ENCODE measurements around the gene IQCB1.
"Not testable (repeated sequence)": the region's sequence is repeated elsewhere in the genome, so short reads cannot be mapped to it uniquely, and the experiment has no call there.

IQCB1 gene, protein sequence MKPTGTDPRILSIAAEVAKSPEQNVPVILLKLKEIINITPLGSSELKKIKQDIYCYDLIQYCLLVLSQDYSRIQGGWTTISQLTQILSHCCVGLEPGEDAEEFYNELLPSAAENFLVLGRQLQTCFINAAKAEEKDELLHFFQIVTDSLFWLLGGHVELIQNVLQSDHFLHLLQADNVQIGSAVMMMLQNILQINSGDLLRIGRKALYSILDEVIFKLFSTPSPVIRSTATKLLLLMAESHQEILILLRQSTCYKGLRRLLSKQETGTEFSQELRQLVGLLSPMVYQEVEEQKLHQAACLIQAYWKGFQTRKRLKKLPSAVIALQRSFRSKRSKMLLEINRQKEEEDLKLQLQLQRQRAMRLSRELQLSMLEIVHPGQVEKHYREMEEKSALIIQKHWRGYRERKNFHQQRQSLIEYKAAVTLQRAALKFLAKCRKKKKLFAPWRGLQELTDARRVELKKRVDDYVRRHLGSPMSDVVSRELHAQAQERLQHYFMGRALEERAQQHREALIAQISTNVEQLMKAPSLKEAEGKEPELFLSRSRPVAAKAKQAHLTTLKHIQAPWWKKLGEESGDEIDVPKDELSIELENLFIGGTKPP

DNA sequence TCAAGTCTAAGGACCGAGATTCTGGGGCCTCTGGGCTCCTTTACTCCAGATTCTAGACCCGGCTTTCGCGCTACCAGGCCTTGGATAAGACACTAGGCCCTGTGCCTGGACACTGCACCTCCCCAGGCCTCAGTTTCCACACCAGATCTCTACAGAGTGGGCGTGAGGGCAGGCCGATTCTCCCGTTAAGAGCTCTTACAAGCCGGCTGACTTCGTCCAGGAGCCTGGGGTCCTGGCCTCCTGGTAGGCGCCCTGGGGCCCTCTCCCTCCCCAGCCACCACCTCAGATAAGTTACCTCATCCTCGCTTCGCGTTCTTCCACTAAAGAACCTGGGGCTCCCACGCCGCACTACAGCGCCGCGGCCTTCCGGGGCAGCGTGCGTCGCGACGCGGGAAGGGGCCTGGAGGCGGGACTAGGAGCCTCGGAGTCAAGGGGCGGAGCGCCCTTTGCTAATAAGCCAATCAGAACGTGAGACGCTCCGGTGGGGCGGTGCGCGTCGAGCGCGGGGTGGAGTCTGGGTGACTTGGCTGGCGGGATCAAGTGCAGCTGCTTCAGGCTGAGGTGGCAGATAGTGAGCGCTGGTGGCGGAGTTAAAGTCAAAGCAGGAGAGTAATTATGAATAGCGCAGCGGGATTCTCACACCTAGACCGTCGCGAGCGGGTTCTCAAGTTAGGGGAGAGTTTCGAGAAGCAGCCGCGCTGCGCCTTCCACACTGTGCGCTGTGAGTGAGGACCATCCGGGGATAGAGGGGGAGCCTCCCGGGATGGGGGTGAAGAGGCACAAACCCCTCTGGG, at the start of gene IQCB1, which contains the start of gene EAF2:
TSS of gene IQCB1 (minus strand) at position 390 of the 794 bp plus-strand sequence. CDS start 6,100 bp downstream, outside the sequence.
TSS of gene EAF2 (plus strand) at position 539 of the 794 bp plus-strand sequence. CDS start at position 616, 77 bp downstream.
- peak; percentile 97 for DNase-seq (ENCODE audit: low spot score)

DNA sequence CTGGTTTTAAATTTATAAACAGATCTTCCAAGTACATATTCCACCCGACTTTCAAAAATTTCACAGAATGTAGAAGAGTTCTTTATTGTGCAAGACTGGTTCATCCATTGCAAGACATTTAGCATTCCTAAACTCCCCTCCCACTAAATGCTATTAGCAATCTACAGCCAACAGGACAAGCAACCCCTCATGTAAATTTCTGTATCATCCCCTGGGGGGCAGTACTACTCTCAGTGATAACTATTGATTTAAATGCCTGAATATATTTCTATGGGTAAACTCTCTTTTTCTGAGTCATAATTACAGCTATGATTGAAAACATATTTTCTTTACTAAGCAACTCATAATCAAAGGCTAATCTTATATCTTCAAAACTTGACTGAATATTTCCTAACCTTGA, 48.6 kb upstream of the IQCB1 start:
- DNase-seq (ENCODE audit: low spot score) = no peak

DNA sequence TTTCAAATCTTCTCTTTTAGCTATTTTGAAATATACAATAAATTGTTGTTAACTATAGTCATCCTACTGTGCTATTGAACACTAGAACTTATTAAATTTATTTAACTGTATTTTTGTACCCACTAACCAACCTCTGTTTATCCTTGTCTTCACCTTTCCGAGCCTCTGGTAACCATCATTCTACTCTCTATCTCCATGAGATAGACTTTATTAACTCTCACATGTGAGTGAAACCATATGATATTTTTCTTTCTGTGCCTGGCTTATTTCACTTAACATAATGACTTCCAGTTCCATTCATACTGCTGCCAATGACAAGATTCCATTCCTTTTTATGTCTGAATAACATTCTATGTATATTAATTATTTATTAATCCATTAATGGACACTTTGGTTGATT, 43.6 kb upstream of the IQCB1 start:
- no peak for DNase-seq (ENCODE audit: low spot score)

DNA sequence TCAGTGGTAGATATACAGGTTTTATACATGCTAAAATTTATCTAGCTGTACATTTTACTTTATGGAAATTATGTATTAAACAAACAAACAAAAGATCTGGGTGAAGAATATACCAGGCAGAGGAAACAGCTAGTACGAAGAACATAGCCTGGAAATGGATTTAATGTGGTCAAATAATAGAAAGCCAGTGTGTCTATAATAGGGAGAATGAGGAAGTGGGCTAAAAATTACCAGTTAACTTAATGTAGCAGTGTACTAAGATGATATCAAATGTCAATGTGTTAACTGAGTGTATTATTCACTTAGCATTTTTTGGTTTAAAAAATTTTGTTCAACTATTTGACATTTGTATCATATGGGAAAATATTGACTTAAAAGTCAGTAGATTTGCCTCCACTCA, 36.6 kb upstream of the IQCB1 start:
- no peak for DNase-seq (ENCODE audit: low spot score)

DNA sequence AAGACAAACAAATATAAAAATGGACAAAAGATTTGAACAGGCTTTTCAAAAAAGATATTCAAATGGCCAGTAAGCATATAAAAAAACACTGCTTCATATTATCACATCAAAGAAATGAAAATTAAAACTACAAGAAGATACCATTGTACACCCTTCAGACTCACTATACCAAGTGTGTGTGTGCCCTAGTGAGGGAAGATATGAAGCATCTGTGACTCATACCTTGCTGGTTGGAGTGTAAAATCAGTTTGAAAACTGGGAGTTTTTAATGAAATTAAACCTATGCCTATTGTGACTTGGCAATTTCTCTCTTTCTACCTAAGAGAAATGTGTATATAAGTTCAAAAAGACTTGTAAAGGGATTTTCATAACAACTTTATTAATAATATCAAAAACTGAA, 35.9 kb upstream of the IQCB1 start:
- no peak for DNase-seq (ENCODE audit: low spot score)

DNA sequence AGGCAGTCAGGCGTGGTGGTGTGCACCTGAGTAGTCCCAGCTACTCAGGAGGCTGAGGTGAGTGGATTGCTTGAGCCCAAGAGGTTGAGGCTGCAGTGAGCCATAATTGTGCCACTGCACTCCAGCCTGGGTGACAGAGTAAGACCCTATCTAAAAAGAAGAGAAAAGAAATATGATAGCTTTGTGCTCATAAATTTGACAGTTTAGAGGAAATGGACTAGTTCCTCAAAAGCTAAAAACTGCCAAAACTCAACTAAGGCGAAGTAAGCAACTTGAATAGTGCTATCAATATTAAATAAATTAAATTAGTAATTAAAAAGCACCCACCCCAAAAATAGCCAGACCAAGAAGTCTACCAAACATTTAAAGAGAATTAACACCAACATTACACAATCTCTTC, 34.9 kb upstream of the IQCB1 start:
- DNase-seq (ENCODE audit: low spot score) = no peak

DNA sequence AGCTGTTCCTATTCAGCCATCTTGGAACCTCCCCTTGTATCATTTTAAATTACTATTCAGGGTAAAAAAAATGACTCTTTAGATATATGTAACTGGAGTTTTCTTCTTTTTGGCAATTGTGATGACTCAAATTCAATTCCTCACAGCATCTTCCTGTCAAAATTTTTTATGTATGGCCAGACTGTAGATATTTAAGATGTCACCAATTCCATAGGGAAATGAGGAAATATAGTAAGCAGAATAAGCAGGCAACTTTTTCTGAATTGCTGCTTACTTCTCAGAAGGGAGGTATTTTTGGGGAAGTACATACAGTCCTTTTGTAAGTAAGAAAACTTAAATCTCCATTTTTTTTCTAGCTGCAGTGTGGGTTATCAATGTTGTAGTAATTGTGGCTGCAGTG, 28.9 kb upstream of the IQCB1 start:
- no peak for DNase-seq (ENCODE audit: low spot score)

DNA sequence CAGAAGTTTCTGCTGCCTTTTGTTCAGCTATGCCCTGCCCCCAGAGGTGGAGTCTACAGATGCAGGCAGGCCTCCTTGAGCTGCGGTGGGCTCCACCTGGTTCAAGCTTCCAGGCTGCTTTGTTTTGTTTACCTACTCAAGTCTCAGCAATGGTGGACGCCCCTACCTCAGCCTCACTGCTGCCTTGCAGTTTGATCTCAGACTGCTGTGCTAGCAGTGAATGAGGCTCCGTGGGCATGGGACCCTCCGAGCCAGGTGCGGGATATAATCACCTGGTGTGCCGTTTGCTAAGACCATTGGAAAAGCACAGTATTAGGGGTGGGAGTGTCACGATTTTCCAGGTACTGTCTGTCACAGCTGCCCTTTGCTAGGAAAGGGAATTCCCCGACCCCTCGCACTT, 28.4 kb upstream of the IQCB1 start:
- DNase-seq (ENCODE audit: low spot score) = not testable (repeated sequence)

DNA sequence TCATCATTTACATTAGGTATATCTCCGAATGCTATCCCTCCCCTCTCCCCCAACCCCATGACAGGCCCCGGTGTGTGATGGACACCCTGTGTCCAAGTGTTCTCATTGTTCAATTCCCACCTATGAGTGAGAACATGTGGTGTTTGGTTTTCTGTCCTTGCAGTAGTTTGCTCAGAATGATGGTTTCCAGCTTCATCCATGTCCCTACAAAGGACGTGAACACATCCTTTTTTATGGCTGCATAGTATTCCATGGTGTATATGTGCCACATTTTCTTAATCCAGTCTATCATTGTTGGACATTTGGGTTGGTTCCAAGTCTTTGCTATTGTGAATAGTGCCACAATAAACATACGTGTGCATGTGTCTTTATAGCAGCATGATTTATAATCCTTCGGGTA, 22.9 kb upstream of the IQCB1 start:
- not testable (repeated sequence) for DNase-seq (ENCODE audit: low spot score)

DNA sequence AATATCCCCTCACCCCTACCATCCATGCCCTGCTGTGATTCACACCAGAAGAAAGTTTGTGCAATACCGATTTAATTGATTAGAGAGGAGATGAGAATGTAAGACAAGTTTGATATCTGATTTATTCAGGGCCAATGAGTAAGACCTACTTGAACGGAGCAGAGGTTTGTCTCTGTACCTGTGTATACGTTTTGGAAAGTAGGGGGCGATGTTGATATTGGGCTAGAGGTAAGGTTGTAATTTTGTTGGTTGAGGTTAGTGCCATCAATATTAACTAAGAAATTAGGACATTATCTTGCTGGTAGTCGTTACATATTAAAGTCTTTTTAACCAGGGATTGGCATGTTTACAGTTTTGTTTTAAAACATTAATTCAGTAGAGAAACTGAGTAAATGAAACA, 20.7 kb upstream of the IQCB1 start:
- DNase-seq (ENCODE audit: low spot score) = no peak

DNA sequence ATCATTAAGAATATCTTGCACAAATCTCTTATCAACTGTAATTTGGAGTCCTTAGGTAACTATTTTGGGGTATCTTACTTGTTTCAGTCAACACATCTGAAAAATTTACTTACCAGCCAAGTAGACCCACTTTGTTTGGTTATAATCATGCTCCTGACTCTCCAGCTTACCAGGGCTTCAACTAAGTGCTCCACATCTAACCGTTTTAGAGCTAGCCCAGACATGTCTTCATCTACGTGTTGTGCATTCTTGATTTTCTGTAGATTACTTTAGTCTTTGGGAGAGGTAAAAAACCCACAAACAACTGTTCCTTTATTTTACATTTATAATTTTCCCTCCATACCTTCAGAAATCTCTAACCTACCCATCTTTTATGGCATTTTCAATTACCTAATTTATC, 17.4 kb upstream of the IQCB1 start:
- DNase-seq (ENCODE audit: low spot score) = no peak

DNA sequence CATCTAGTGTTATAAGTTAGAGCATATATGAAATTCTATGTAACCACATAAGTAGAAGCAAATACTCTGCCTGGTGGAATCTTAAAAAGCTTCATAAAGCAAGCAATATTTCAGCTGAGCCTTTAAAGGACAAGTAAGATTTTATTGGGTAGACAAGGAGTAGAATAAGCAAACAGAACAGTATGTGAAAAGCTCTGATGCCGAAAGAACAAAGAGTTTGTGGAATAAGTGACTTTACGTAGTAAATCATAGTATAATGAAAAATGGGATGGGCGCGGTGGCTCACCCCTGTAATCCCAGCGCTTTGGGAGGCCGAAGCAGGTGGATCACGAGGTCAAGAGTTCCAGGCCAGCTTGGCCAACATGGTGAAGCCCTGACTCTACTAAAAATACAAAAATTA, 10.0 kb upstream of the IQCB1 start:
- DNase-seq (ENCODE audit: low spot score) = no peak

DNA sequence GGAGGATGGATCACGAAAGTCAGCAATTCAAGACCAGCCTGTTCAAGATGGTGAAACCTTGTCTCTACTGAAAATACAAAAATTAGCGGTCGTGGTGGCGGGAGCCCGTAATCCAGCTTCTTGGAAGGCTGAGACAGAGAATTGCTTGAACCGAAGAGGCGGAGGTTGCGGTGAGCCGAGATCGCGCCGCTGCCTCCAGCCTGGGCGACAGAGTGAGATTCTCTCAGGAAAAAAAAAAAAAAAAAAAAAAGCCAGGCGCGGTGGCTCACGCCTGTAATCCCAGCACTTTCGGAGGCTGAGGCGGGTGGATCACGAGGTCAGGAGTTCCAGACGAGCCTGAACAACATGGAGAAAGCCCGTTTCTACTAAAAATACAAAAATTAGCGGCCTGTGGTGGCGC, 5.1 kb upstream of the IQCB1 start:
- DNase-seq (ENCODE audit: low spot score) = no peak

DNA sequence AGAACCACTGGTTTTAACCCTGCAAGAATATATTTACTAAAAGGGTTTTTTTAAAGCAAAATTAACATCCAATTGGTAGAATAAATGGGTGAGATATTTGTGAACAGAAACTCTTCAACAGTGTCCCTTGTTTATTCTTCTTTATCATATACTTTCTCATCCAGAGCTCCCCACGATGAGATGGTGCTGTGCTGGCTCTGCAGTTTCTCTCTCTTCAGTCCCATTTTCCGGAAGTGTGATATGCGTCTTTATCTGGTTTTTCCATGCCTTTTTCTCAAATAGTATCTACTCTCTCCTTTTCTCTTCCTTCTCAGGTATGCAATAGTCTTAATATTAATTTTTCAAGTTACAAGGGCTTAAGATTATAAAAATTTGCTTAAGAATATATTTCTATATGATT, 1.6 kb upstream of the IQCB1 start:
- DNase-seq (ENCODE audit: low spot score) = peak; percentile 35

DNA sequence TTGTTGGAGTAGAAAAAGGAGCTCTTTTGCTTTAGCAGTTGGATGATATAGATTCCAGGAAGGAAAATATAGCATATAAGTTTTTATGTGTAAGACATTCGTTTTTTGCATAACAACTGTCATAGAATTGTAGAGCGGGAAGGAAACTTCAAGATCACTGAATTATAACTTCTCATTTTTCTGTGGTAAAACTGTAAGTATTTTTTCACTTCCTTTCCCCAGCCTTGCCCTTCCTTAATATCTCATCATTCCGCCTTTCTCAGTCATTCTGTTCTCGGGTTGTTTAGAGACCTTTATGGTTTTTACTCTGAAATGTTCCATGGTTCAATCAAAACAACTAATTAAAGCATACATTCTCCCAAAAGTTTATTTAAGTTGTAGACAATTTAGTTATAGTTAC, 1.2 kb upstream of the IQCB1 start:
- DNase-seq (ENCODE audit: low spot score) = no peak

DNA sequence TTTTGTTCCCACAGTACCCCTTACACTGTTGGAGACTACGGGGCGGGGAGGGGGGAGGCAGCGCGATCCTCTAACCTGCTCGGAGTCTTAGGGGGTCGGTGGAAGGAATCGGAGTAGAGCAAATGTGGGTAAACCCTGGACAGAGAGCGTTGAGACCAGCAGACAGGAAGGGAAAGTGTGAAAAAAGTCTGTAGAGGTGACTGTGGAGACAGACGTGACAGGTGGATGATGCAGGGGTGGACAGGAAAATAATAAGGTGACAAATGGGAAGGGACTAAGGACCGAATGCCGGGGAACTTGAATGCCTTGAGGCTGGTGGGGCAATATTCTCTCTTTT, 573 bp upstream of the IQCB1 start:
- peak; percentile 37 for DNase-seq (ENCODE audit: low spot score)

DNA sequence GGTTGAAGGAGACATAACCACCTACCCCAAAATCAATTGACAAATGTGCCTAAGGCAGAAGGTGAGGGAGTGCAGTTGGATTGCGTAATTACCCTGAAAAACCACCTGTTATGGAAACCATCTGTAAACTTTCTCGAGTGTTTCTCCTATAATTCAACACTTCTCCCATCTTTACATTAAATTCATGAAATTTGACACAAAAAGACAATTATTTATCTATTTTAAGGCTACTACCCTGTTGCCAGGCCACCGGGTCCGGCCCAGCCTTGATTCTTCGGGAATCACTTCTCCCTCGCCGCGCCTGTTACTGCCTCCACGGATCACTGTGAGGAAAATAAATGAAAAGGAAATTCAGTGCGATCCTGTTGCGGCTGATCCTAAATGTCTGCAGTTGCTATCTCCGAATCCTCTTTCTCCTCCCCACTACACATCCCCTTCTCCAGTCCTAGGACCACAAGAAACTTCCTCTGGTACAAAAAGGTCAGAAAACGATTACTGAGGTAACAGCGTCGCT, 646 bp downstream of the IQCB1 start:
- DNase-seq (ENCODE audit: low spot score) = no peak

DNA sequence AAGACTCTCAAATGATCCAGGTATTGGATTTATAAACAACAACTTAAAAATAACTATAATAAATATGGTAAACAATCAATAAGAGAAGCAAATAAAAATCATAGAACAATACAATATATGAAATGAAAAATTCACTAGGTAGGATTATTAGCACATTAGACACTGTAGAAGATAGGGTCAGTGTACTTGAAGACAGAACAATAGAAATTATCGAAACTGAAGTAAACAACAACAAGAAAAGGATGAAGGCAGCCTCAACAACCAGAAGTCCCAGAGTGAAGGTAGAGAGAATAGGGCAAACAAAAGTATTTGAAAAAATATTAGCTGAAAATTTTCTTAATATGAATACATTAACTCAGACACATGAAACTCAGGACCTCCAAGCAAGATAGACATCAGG, 11.9 kb downstream of the IQCB1 start:
- no peak for DNase-seq (ENCODE audit: low spot score)

DNA sequence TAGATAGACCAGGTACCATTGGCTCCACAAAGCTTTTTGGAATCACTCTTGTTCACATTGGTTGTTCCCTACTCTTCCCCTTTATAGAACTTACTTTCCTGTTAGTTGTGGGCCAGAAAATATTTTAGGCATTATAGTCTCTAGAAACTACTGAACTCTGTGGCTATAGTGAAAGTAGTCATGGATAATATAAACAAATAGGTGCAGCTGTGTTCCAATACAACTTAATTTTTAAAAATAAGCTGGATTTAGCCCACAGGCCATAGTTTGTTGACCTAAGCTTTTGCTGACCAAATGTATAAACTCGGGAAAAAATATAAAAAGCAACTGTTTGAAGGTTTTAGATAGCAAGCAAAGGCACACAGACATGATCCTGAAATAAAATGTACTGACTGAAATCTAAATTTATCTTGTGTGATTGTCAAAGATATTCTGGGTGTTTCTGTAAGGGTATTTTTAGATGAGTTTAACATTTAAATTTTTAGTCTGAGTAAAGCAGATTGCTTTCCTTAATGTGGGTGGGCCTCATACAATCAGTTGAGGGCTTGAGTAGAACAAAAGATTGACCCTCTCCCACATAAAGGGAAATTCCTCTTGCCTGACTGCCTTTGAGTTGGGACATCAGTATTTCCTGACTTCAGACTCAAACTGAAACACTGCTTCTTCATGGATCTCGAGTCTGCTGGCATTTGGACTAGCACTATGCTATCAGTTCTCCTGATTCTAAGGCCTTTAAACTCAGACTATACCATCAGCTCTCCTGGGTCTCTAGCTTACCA, 13.2 kb downstream of the IQCB1 start:
- DNase-seq (ENCODE audit: low spot score) = no peak

DNA sequence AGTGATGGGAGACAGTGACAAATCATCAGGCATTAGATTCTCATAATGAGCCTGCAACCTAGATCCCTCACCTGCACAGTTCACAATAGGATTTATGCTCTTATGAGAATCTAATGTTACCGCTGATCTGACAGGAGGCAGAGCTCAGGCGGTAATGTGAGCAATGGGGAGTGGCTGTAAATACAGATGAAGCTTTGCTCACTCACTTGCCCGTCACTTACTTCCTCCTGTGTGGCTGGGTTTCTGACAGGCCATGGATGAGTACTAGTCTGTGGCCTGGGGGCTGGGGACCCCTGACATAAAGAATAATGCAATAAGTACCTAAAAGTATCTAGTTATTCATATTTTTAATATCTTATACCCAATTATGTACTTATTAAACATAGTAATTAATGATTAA, 15.6 kb downstream of the IQCB1 start:
- DNase-seq (ENCODE audit: low spot score) = no peak

DNA sequence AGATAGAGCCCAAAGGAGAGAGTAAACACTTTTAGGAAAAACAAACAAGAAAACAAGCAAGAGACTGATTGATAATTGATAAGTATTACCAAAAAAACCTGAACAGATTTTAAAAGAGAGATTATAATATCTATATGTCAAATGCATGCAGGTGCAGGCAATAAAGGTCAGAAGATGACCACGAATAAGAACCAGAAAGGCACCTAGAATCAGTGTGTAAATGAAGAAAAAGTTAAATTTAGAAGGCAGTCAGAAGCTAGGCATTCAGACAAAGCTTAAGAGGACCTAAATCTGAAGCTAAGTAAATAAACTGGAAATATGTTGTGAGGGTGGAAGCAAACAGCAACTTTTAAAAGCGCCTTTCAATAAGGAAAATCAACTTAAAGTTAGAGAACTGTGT, 16.3 kb downstream of the IQCB1 start:
- DNase-seq (ENCODE audit: low spot score) = no peak

DNA sequence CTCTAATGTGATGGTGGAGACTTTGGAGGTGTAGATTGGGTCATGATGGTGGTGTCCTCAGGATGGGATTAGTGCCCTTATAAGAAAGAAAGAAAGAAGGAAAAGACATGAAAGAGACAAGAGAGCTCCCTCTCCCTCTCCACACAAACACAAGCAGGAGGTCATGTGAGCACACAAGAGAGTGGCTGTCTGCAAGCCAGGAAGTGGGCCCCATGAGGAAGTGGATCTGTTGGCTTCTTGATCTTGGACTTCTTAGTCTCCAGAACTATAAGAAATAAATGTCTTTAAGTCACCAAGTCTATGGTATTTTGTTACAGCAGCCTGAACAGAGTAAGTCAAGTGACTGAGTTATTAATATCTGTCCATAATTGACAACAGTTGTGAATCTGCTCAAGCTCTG, 17.1 kb downstream of the IQCB1 start:
- no peak for DNase-seq (ENCODE audit: low spot score)
